ENCODE results near the gene FAM78A. TPM values are rescaled to one million over a fixed set of nuclear protein-coding genes. Genes with fewer than 3 reads are reported as not detected.

FAM78A gene
- total RNA-seq, 1 donor from 2014 or later: 0.73 TPM

DNA sequence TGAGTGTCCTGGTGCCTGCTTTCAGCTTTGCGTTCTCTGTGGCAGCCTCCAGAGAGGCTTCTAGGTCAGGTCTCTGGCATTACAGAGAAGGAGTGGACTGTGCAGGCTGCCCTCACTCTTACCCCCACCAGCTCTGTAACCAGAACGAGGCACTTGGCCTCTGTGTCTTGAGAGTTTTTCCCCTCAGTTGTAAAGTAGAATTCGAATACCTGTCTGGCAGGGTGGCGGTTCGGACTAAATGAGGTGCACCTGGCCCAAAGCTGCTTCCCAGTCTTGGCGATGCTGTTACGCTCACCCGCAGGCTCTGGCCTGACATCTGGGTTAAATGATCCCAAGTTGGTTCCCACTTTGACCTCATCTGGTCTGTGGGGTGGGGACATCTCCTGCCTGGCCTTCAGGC, 40.1 kb downstream of the FAM78A start:
- Histone ChIP-seq H3K4me1 (ENCODE audit: insufficient read depth, low read length) (peaks cover 23% of the 10 kb centered on the region), H3K9ac (ENCODE audit: low read length) (no peak overlapping the region), H3K27me3 (ENCODE audit: insufficient read depth, low read length) (no peaks in the 10 kb centered on the region), H3K79me2 (ENCODE audit: insufficient read depth, low read length) (no peaks in the 10 kb centered on the region), H2AFZ (ENCODE audit: low read depth, low read length) (no peak overlapping the region), H3K36me3 (ENCODE audit: insufficient read depth, low read length) (peaks cover 25% of the 10 kb centered on the region), H4K20me1 (ENCODE audit: insufficient read depth, low read length) (no peaks in the 10 kb centered on the region), H3K27ac (ENCODE audit: low read depth, low read length) (no peak overlapping the region), H3K4me2 (ENCODE audit: low read length) (no peak overlapping the region), H3K4me3 (ENCODE audit: insufficient read depth, low read depth, low read length) (no peak overlapping the region), H3K9me3 (ENCODE audit: insufficient read depth, low read depth, low read length) (no peaks in the 10 kb centered on the region)
- TF ChIP-seq EZH2 (IDR thresholded peaks at IDR 0.05; ENCODE audit: insufficient read depth, low read length): no peak
- TF ChIP-seq, protein P1, sequence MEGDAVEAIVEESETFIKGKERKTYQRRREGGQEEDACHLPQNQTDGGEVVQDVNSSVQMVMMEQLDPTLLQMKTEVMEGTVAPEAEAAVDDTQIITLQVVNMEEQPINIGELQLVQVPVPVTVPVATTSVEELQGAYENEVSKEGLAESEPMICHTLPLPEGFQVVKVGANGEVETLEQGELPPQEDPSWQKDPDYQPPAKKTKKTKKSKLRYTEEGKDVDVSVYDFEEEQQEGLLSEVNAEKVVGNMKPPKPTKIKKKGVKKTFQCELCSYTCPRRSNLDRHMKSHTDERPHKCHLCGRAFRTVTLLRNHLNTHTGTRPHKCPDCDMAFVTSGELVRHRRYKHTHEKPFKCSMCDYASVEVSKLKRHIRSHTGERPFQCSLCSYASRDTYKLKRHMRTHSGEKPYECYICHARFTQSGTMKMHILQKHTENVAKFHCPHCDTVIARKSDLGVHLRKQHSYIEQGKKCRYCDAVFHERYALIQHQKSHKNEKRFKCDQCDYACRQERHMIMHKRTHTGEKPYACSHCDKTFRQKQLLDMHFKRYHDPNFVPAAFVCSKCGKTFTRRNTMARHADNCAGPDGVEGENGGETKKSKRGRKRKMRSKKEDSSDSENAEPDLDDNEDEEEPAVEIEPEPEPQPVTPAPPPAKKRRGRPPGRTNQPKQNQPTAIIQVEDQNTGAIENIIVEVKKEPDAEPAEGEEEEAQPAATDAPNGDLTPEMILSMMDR (IDR thresholded peaks at IDR 0.05; ENCODE audit: insufficient read depth, low read depth, low read length): no peak
- no peaks in the 10 kb centered on the region for H3K9me3 Mint-ChIP-seq (ENCODE audit: unreplicated experiment)
- H3K27ac Mint-ChIP-seq (ENCODE audit: unreplicated experiment): no peak overlapping the region
- H3K36me3 Mint-ChIP-seq (ENCODE audit: low read depth, unreplicated experiment): peaks cover 16% of the 10 kb centered on the region
- H3K27me3 Mint-ChIP-seq (ENCODE audit: low read depth, unreplicated experiment): peaks cover 5% of the 10 kb centered on the region
- peaks cover 14% of the 10 kb centered on the region for H3K4me1 Mint-ChIP-seq (ENCODE audit: low read depth, unreplicated experiment)
- no peak for FAIRE-seq
- no peak for DNase-seq (ENCODE audit: low read depth)
- no peak overlapping the region for H3K4me3 Mint-ChIP-seq (ENCODE audit: unreplicated experiment)

DNA sequence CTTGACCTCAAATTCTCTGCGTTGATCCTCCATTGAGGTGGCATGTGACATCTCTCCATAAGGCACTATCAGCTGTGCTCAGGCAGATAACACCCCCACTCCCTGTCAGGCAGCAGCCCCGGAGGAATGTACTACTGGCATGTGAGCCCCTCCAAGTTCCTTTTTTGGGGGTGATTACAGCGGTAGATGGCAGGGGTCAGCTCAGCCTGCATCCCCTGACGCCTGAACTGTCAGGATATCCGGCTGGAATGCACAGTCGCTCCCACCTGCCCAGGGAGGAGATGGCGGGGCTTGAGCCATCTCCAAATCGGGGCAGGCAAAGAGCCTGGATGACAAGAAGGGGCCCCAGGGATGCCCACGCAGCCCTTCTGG, 40.8 kb downstream of the FAM78A start:
- Histone ChIP-seq H3K9me3 (ENCODE audit: insufficient read depth, low read depth, low read length) (no peaks in the 10 kb centered on the region), H3K4me3 (ENCODE audit: insufficient read depth, low read depth, low read length) (no peak overlapping the region), H3K27me3 (ENCODE audit: insufficient read depth, low read length) (no peaks in the 10 kb centered on the region), H3K4me2 (ENCODE audit: low read length) (no peak overlapping the region), H2AFZ (ENCODE audit: low read depth, low read length) (no peak overlapping the region), H3K9ac (ENCODE audit: low read length) (no peak overlapping the region), H3K27ac (ENCODE audit: low read depth, low read length) (no peak overlapping the region), H3K36me3 (ENCODE audit: insufficient read depth, low read length) (peaks cover 25% of the 10 kb centered on the region), H3K79me2 (ENCODE audit: insufficient read depth, low read length) (no peaks in the 10 kb centered on the region), H4K20me1 (ENCODE audit: insufficient read depth, low read length) (no peaks in the 10 kb centered on the region), H3K4me1 (ENCODE audit: insufficient read depth, low read length) (peaks cover 23% of the 10 kb centered on the region)
- H3K27ac Mint-ChIP-seq (ENCODE audit: unreplicated experiment): no peak overlapping the region
- H3K4me1 Mint-ChIP-seq (ENCODE audit: low read depth, unreplicated experiment): peaks cover 14% of the 10 kb centered on the region
- H3K4me3 Mint-ChIP-seq (ENCODE audit: unreplicated experiment): no peak overlapping the region
- peaks cover 19% of the 10 kb centered on the region for H3K36me3 Mint-ChIP-seq (ENCODE audit: low read depth, unreplicated experiment)
- FAIRE-seq: no peak
- TF ChIP-seq, protein P1 (IDR thresholded peaks at IDR 0.05; ENCODE audit: insufficient read depth, low read depth, low read length): no peak
- no peak for TF ChIP-seq EZH2 (IDR thresholded peaks at IDR 0.05; ENCODE audit: insufficient read depth, low read length)
- H3K9me3 Mint-ChIP-seq (ENCODE audit: unreplicated experiment): no peaks in the 10 kb centered on the region
- DNase-seq (ENCODE audit: low read depth): no peak
- H3K27me3 Mint-ChIP-seq (ENCODE audit: low read depth, unreplicated experiment): peaks cover 5% of the 10 kb centered on the region

DNA sequence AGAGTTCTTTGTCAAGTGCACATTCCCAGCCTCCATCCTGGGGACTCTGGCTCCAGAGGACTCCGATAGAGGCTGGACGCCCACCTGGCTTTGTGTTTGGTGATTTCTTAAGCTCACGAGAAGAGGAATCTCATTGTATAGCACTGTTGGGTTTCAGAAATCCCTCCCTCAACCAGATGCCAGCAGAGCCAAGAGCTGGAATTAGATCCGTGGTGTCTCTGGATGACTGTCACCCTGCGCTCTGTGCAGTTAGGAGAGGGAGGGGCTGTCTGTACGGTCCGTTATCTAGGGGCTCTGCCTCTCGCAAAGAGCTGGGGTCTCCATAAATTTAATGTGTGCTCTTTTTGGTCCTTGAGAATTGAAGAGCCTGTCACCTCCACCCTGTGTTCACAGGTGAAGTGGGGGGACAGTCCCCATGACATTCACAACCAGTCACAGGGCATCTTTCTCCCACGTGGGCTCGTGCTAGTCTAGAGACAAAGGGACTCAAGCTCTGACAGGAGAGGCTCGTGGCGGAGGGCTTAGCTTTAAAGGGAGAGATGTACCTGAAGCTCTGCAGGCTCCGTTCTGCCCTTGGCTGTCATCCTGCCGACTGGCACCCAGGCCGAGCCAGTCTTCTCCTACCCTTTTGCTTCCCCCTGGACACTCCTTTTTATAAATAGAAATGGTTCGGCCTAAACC, 41.4 kb downstream of the FAM78A start:
- Mint-ChIP-seq H3K36me3 (ENCODE audit: low read depth, unreplicated experiment) (peaks cover 24% of the 10 kb centered on the region), H3K4me3 (ENCODE audit: unreplicated experiment) (no peak overlapping the region), H3K4me1 (ENCODE audit: low read depth, unreplicated experiment) (peaks cover 14% of the 10 kb centered on the region), H3K27me3 (ENCODE audit: low read depth, unreplicated experiment) (peaks cover under 1% of the 10 kb centered on the region), H3K27ac (ENCODE audit: unreplicated experiment) (no peak overlapping the region), H3K9me3 (ENCODE audit: unreplicated experiment) (no peaks in the 10 kb centered on the region)
- FAIRE-seq (no peak), DNase-seq (ENCODE audit: low read depth) (no peak)
- H3K9ac ChIP-seq (ENCODE audit: low read length): no peak overlapping the region
- H3K79me2 ChIP-seq (ENCODE audit: insufficient read depth, low read length): no peaks in the 10 kb centered on the region
- no peaks in the 10 kb centered on the region for H3K27me3 ChIP-seq (ENCODE audit: insufficient read depth, low read length)
- no peaks in the 10 kb centered on the region for H3K9me3 ChIP-seq (ENCODE audit: insufficient read depth, low read depth, low read length)
- no peak overlapping the region for H2AFZ ChIP-seq (ENCODE audit: low read depth, low read length)
- no peak overlapping the region for H3K4me3 ChIP-seq (ENCODE audit: insufficient read depth, low read depth, low read length)
- no peaks in the 10 kb centered on the region for H4K20me1 ChIP-seq (ENCODE audit: insufficient read depth, low read length)
- peaks cover 29% of the 10 kb centered on the region for H3K36me3 ChIP-seq (ENCODE audit: insufficient read depth, low read length)
- peaks cover 23% of the 10 kb centered on the region for H3K4me1 ChIP-seq (ENCODE audit: insufficient read depth, low read length)
- TF ChIP-seq, protein P1 (IDR thresholded peaks at IDR 0.05; ENCODE audit: insufficient read depth, low read depth, low read length): no peak
- TF ChIP-seq EZH2 (IDR thresholded peaks at IDR 0.05; ENCODE audit: insufficient read depth, low read length): no peak
- H3K27ac ChIP-seq (ENCODE audit: low read depth, low read length): no peak overlapping the region
- H3K4me2 ChIP-seq (ENCODE audit: low read length): no peak overlapping the region

Measured in astrocyte (in vitro differentiated cells and primary cell).